Astrocyte of the hippocampus (primary cell): Measurements from ENCODE around the gene TPRG1L.
"Not testable (repeated sequence)": the region's sequence is repeated elsewhere in the genome, so short reads cannot be mapped to it uniquely, and the experiment has no call there.

ENCODE experiments used
- DNase-seq: peaks from one replicate; pipeline ENCODE4 v3.0.0; 2011; ENCODE audit warnings: low read depth, low spot score

TPRG1L gene

DNA sequence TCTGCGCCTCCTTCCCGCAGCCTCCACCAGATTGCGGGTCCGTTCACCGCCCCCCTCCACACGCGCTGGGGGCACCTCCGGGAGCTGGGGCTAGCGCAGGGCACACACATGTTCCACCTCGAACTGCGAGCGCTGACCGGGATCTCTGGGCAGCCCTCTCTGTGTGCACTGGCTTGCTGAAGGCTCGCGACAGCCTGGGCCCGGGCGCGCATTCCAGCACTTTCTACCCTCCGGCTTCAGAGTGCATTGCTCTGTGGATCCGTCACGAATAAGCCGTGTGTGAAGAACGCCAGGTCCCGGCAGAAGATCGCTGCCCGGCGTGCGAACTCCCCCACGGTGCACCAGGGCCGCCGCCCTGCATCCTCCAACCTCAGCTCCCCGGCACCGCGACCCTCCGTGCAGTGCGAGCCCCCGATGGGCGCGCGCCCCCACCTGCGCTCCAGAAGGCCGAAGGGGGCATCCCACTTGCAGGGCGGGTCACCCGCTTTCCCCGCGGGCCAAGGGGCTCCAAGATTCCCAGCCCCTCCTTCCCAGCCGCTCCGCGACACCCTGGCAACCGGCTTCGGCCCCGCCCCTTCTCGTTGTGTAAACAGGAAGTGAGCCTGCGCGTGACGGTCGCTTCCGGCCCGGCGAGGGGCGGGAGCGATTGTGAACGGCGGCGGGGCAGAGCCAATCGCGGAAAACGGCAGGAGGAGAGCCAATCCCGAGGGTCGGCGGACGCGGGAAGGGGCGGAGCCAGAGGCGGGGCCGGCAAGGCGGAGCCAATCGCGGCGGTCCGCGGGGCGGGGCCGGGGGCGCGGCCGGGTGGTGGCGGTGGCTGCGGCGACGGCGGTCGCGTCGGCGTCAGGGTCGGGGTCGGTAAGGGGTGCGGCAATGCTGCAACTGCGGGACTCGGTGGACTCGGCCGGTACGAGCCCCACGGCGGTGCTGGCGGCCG is at the start of gene TPRG1L:
TSS of gene TPRG1L (plus strand) at position 816 of the 937 bp plus-strand sequence. CDS start at position 874, 58 bp downstream.
- DNase-seq = peak; percentile 99

DNA sequence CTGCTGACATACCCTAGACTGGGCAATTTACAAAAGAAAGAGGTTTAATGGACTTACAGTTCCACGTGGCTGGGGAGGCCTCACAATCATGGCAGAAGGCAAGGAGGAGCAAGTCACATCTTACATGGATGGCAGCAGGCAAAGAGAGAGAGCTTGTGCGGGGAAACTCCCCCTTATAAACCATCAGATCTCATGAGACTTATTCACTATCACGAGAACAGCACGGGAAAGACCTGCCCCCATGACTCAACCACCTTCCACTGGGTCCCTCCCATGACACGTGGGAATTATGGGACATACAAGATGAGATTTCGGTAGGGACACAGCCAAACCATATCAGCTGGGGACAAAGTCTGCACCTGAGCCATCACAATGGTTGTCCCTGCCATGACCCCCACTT is 49.3 kb upstream of the TPRG1L start:
- DNase-seq = not testable (repeated sequence)

DNA sequence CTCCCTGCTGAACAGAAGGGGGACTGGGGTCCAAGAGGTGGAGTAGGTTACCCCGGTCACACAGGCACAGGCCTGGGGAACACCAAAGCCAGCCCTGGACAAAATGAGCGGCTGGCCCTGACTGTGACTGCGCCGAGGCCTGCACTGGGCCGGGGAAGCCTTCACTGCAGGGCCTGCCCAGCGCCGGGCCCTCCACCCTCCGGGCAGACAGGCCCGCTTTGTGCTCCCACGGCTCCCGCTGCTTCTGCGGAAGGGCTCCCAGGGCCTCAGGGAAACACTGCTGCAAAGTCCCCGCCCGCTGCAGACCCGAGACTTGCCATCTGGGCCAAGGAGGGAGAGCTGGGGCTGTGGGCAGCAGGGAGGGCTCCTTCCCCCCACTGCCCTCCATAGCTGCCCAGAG is 48.8 kb upstream of the TPRG1L start:
- DNase-seq = no peak

DNA sequence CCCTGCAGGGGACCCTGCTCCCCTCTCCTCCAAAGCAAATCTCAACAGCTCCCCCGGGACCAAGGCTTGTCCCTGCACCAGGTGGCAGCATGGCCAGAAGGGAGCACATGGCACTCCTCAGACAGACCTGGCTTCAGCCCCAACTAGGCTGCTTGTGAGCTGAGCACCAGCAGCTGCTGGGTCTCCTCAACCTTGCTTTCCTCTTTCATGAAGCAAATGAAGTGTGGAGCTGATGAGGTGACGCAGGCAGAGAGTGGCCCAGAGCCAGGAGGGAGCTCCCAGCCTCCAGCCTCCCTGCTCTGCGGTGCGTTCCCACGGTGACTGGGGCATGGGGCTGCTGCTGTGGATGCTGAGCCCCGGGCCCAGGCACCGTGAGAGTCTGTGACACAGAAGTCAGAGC is 47.5 kb upstream of the TPRG1L start:
- peak; percentile 87 for DNase-seq

DNA sequence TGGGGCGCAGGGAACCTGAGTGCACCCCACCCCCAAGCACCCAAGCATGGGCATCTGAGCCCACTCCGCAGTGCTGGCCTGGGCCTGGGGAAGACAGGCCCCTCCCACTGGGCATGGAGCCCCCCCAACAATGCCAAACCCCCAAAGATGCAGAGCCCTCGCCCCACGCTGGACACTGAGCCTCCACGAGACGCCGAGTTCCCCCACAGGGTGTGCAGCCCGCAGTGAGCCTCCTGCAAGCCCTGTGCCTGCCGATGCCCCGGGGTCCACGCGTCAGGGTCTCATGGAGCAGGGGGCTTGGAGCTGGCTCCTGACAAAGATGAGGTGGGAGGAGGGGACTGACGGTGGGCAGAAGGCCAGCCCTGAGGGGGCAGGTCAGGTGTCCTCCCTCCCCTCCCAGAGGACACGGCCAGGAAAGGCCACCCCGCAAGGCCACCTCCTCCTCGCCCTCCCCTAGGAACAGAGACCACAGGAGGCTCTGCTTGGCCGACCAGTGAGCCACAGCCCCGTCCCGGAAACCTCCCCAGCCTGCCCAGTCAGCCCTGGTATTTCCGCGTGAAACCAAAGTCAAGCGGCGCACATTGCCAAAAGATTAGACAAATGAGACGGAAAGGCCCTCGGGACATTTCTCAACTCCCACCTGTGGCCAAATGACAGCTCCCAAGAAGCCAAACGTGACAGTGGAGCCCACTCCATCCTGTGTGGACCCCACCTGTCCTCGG is 46.9 kb upstream of the TPRG1L start:
- DNase-seq = peak; percentile 85

DNA sequence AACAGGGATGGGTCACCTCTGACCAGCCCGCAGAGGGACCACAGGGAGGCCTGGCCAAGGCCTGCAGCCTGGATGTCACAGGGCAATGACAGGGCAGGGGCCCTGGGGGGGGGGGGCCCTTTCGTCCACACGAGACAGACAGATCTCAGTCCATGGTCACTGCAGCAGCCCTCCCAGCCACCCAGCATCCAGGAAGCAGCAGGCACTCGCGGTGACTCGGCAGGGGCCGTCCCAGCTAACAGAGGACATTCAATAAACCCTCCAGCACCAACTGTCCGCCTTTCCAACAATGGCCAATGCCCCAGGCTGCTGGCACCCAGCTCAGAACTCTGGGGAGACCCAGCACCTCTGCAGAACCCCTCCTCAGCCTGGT is 46.4 kb upstream of the TPRG1L start:
- DNase-seq = no peak

DNA sequence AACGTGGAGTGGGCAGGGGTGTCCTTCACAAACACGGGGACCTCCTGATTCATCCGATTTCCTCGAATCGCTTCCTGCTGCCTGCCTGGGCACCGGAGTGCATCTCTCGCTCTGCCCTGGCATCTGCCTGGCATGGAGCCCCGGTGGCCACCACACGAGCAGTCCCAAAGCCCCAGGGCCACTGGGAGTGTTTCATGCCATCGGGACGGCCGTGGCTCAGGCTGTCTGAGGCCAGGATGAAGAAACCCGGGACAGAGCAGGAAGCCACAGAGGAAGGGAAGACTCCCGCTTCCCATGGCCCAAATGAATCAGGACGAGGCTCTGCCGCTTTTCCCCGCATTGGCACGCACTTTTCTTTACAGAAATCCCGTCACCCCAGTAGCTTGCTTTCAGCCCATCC is 45.9 kb upstream of the TPRG1L start:
- DNase-seq = no peak

DNA sequence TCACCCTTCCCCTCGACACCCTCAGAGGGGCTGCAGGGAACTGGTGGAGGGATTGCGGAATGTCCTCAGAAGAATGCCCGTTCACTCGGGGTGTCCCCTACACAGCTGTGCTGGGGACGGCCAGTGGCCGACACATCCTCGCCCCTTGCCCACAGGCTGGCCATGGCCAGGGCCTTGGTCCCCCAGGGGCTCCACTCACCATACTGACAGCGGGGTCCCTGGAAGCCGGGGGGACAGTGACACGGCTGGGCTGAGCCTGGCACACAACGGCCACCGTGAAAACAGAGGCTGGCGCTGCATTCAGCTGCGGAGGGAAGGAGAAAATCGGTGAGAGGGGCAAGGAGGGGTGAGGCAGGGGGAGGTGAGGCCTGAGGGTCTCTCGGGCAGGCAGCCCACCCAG is 45.2 kb upstream of the TPRG1L start:
- no peak for DNase-seq

DNA sequence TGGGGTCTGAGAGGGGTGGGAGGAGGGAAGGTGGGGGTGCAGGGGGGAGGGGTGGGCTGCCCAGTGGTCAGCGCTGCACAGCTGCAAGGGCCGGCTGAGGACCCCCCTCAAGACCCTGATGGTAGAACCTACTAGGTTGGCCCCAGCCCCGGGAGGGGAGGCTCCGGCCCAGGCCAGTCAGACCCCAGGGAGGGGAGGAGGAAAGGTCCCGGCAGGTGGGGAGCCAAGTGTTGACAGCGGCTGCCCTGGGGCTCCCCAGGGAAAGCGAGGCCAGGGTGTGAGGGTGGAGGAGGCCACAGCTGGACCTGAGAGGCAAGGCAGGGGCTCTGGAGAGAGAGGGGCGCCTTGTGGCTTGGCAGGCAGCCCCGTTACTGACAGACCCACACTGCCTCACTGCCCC is 44.6 kb upstream of the TPRG1L start:
- no peak for DNase-seq

DNA sequence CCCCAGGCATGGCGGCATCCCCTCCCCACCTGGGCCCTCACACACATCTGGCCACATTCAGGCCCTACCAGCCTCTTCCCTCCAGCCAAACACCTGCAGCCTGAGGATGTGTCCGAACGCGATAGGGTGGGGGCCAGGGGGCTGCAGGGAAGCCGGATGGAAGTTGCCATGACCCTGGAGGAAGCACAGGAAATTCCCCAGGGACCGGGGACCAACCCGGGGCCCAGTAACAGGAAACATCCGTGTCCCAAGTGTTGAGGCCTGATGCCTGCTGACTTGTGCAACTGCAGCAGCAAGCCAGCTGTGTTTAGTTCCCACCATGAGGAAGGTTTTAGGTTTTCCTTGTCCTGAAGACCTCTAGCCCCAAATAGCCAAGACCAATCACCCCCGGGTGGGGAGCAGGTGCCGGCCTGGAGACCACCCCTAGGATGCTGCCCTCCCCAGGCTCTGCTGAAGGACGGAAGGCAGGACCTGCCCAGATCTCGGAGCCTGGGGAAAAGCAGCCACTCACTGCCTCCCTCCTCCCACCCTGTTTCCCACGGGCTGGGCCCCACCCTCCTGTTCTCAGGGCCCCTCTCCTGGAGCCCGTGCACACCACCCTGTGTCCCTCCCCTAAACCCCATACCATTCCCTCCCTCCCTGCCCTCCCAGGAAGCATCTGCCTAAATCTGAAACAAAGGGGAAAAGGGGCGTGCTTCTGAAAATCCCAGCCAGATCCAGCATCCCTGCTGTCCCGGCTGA is 43.3 kb upstream of the TPRG1L start:
- DNase-seq = no peak

DNA sequence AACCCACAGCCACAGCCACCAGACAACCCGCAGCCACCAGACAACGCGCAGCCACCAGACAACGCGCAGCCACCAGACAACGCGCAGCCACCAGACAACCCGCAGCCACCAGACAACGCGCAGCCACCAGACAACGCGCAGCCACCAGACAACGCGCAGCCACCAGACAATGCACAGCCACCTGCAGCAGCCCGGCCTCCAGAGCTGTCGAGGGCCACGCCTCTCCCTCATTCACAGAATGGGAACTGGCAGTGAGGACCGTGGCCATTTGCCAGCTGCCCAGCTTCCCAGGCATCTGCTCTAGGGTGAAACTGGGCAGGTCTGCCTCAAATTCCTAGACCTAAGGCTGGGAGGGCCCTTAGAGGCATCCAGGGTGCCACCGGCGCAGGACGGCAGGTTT is 41.1 kb upstream of the TPRG1L start:
- DNase-seq = not testable (repeated sequence)

DNA sequence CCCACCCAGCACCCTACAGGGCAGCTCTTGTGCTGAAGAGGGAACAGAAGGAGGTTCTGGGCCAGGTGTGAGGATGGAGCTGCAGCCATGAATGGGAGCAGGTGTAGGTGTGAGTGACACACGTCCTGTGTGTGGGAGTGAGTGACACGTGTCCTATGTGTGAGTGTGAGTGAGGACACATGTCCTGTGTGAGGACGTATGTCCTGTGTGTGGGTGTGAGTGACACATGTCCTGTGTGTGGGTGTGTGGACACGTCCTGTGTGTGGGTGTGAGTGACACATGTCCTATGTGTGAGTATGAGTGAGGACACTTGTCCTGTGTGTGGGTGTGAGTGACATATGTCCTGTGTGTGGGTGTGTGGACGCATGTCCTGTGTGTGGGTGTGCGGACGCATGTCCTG is 39.9 kb upstream of the TPRG1L start:
- DNase-seq = no peak

DNA sequence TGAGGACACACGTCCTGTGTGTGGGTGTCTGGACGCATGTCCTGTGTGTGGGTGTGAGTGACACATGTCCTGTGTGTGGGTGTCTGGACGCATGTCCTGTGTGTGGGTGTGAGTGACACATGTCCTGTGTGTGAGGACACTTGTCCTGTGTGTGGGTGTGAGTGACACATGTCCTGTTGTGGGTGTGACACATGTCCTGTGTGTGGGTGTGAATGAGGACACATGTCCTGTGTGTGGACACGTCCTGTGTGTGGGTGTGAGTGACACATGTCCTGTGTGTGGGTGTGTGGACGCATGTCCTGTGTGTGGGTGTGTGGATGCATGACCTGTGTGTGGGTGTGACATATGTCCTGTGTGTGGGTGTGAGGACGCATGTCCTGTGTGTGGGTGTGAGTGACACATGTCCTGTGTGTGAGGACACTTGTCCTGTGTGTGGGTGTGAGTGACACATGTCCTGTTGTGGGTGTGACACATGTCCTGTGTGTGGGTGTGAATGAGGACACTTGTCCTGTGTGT is 39.4 kb upstream of the TPRG1L start:
- not testable (repeated sequence) for DNase-seq

DNA sequence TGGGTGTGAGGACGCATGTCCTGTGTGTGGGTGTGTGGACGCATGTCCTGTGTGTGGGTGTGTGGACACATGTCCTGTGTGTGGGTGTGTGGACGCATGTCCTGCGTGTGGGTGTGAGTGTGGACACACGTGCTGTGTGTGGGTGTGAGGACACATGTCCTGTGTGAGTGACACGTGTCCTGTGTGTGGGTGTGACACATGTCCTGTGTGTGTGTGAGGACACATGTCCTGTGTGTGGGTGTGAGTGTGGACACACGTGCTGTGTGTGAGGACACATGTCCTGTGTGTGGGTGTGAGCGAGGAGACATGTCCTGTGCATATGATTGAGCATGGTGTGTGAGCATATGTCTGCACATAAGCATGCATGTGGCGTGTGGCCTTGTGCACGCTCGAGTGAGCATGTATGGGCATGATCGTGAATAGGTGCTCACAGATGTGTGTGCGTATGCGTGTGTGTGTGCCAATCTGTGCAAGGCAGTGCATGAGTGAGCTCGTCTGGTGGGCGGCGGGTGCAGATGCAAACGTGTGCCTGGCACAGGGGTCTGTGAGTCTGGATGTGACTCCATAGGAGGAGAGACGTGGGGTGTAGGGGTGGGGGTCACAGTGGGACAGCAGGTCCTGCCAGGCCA is 38.8 kb upstream of the TPRG1L start:
- no peak for DNase-seq

DNA sequence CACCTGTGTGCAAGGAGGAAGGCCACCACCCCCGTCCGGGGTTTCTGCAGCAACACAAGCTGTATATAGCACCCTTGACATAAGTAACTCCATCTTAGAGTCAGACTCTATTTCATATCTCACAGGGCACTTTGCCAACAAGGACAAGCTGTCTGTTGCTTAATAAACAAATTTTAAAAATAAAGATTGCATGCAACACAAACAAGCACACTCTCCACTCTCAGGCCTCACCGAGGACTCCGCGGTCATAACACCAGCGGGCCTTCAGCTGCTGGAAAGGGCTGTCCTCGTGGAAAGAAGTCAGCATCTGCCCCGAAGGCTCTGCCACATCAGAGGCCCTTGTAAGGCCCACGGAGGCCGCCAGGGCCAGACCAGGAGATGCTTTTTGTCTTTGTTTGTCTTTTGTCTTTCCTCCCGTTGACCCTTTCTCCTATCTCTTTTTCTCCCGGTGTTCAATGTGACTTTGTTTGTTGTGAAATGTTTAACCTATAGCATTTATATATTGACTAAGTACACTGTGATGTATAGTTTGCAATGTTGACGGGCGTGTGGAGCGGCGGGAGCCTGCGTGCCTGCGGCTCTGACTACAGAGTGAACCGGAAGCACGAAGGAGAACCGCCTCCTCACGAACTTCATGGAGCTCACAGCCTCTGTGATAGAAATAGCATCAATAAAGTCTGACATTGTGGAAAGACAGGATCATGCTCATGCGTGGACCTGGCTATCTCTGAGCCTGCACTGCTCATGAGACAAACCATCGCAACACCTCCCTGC is 37.6 kb upstream of the TPRG1L start:
- no peak for DNase-seq

DNA sequence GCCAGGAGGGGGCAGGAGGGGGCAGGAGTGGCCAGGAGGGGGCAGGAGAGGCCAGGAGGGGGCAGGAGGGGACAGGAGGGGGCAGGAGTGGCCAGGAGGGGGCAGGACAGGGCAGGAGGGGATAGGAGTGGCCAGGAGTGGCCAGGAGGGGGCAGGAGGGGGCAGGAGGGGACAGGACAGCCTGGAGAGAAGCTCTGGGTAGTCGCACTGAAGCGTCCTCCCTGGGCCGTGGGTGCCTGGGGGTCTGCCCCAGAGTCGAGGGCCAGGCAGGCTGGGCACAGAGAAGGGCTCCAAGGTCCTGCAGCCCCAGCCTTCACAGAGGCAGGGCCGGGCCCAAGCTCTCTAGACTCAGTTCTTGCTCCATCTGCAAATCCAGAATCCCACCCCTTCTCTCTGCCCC is 36.4 kb upstream of the TPRG1L start:
- no peak for DNase-seq

DNA sequence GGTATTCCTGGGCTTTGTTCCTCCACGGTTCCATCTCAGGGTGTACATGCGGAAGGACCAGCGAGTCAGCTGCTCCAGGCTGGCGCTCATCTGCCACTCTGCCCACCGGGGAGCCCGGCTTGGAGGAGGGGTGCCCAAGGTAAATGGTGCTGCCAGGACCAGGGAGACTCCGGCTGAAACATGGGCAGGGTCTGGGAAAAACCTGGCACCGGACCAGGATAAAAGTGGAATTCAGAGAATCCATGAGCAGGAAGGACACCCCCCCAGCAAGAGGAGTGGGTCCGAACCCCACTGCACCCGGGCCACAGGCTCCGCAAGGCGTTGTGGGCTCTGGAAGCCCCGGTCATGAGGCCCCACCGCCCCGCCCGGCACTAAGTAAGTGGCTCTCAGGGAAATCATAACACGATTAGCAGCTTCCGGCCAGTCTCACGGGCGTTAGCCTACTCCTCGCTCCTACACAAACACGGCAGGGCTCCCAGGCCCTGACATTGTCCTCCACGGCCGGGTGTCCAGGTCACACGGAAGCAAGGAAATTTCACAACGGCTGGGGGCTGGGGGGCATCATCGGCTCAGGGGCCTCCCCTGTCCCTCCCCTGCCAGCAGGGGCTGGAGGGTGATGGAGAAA is 34.6 kb upstream of the TPRG1L start:
- no peak for DNase-seq

DNA sequence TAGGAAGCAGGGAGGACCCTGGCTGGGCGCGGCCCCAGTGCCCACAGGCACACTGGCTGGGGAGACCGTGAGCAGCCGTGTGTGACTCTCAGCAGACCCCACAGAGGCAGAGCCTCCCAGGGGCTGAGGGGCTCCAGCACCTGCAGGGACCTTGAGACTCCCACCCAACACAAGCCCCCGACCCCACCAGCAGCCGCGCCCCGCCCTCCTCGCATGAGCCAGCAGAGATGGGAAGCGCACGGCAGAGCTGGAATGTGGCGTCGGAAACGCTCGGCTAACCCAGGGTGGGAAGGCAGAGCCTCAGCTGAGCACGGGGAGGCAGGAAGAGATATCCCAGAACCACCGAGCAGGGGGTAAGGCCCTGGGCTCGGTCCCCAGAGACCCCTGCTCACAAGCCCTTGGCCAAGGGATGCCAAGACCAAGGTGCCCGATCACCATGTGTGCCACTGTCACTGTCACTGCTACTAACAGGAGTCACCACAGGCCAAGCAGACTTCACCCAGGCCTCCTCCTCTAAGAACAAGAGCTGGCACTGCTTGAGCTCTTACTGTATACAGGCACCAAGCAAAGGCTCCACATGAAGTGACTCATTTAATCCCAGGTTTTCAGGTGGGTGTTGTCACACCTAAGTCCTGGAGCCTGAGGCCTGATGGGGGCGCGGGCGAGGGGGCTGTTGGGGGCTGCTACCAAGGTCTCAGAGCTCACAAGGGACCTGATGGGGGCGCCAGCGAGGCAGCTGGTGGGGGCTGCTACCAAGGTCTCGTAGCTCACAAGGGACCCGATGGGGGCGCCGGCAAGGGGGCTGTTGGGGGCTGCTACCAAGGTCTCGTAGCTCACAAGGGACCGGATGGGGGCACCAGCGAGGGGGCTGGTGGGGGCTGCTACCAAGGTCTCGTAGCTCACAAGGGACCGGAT is 33.6 kb upstream of the TPRG1L start:
- DNase-seq = no peak

DNA sequence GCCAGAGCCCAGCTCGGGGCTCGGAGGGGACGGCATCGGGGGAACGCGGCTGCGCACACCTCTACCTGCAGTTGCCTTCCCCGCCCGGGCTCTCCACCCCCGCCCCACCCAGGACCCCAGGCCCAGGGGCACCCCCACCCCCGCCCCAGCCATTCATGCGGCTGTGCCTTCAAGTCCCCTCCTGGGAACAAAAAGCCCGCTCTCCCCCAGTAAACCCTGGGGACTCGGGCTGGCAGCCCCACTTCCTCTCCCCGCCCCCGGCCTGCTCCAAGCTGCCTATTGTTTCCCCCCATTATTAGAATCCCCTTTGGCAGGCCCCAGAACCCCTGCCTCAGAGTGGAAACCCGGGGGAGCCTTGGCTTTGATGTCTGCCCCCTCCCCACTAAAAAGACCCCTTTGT is 31.5 kb upstream of the TPRG1L start:
- no peak for DNase-seq
